NCI-H345 treated with DMSO at 0.1 percent for 48 hours (cell line): ENCODE data around the gene SIM1.

Experiments
- DNase-seq: peaks from one replicate; lab custom pipeline; 2025; ENCODE audit not compliant: unreplicated experiment; lab: John Stamatoyannopoulos, UW

The SIM1 gene

DNA sequence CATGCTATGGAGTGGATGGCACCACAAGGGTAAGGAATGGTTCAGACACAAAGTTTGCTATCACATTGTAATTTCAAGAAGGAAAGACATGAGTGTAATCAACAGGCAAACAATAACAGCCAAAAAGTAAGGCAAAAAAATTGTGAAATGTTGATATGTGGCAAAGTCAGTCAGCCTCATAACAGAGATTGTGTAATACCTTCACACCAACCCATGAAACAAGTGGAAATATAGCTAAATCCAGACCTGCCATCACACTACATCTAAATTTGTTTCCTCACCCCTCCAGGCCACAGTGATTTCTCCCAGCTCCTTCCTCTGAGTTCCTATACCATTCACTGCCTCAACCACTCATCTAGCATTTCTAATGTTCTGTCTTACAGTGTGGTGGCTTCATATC, 37.3 kb downstream of the SIM1 start:
- DNase-seq: no peak

DNA sequence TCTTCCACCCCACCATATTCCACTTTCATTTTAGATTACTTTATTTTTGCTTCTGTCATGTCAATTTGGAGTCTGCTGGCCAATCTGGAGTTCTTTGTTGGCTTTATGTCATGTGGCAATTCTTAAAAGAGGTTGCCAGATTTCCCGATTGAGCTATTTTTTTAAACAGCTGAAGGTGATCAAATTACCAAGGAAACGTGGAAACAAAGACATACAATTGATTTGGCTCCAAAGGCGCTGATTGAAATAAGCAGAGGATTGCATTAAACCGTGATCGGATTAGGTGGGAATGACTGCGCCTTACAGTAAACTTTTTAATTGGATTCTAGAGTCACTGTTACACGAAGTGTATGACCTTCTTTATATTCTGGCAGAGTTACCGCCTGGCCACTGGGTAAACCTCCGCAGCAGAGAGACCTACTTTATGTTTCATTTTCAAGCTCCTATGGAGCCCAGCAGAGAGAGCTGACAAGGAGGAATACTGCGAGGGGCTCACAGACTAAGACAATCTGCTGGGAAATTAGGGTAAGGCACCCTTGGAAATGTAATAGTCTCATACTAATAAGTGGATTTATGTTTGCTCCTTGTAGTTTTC, 37.9 kb downstream of the SIM1 start:
- no peak for DNase-seq

DNA sequence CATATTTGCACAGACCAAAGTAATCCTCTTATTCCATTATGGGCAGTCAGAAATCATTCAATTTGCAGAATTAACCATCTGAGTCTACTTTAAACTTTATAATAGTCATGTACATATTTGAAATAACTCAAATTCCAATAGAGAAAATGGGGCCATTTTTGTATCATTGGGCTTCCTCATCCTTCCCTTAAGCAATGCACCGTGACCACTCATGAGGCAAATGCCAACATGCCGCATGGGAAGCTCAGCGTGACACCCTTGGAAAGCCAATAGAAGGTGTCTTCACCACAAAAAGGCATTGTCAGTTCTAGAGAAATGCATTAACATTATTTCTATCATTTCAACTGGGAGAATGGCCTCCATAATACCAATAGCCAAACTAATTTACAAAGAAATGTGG, 38.5 kb downstream of the SIM1 start:
- no peak for DNase-seq

DNA sequence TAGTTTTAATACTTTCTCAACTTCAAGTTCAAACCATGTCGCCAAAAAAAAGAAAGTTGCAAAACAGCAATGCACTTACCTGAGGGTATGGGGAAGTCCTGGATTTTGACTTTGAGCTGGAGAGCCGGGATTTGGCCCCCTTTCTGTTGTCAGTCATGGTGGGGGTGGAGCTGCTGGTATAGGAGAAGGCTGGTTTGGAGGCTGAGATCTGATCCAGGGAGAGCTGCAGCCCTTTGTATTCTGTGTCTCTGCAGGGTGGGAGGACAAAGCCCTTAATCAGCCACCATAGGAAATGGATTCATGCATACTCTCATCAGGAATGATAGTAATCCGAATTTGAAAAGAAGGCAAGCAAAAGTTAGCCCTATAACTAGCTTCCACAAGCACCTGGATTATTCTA, 44.0 kb downstream of the SIM1 start:
- DNase-seq: no peak

DNA sequence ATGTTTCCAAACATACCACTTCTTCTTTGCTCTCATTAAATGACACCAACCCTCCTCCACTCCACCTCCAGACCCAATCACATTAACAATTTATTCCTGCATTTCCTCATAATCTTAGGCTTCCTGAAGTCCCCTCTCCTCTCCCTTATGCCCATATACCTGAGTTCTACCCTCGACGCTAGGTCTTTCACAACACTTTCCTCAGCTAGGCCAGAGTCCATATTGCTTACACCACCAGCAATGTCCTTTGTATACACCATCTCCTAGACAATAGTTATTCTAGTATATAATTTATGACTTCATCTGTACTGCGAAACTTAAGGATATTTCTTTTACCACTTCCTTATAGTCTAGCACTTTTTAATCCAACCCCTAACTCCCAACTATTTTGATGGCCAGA, 47.7 kb downstream of the SIM1 start:
- DNase-seq: no peak

DNA sequence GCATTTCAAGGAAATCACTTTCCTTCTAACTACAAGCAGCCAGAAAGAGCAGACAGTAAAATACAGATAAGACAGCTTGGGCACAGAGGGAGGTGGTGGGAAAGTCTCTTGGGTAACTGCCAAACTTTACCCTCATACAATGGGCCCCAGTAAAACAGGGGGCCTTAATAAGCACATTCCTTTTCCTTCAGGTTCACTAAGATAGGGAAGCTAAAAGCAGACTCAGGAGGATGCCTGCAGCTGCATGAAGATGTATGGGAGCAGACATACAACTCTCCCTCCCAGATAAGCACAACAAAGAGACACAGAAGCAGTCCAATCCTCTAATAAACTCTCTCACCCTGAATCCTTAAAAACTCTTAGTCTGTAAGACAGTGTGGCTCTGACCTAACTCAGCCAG, 49.0 kb downstream of the SIM1 start:
- no peak for DNase-seq

DNA sequence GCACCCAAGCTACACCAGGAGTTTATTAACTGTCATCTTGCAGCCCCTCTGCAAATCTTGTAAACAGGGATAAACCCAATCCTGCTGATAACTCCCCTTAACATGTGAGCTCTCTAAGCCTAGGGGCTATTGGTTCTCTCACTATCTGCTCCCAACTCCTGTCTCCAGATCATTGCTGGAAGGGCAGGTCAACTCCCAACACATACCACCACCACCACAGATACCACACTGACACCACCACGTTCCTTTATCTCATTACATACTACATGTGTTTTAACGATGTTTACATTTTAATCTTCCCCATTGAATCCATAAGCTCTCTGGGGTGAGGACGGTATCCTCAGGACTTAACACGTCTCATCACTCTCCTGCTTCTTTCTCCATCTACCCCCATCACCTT, 51.8 kb downstream of the SIM1 start:
- no peak for DNase-seq

DNA sequence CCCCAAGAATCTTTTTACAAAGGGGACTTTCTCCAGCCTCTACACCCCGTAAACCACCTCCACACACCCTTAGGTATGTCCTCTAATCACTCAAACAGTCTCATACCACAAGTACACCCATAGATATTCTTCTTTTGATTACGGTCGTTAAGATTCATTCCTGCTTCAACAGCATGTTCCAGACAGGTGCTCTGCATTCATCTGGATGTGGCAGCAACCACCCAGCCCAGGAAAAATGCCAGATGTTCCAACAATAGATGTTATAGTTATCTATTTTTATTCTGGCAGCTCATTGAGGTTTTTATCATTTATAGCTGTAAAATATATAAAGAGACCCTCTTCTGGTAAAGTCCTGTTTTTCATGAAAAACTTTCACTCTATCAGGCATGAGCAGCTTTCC, 60.7 kb downstream of the SIM1 start:
- DNase-seq: no peak

DNA sequence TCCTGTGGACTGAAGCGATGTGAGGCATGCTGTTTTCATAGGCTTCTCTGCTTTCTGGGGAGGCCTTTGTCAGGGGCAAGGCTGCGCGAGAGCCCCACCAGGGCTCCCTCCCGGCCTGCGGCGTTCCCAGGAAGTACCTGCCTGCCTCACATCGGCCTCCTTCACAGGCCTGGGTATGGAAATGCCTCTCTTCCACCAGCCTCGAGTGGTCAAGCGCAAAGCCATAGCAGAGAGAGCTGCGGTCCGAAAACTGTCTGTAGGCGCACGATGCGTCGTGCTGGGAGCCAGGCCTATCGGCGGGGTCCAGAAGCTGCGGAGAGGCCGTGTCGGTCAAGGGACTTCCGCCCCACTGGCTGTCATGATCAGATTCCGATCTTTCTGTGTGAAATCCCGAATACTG, 71.2 kb downstream of the SIM1 start:
- no peak for DNase-seq

DNA sequence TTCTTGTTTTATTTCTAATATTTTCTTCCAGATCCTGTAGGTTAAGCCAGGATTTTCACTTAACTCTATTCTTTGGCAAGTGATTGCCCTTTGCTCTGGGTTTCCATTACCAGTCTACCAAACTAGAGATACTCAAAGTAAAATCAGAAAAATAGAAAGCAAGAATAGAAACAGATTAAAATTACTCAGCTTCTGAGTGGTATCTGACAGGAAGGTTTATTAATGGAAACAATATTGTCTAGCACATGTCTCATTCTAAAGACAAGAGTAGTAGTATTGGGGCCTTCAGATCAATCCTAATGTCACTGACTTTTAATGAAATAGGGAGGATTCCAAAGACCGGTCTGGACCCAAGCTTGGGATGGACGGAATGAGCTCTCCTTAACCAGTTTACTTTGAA, 72.3 kb downstream of the SIM1 start:
- no peak for DNase-seq

DNA sequence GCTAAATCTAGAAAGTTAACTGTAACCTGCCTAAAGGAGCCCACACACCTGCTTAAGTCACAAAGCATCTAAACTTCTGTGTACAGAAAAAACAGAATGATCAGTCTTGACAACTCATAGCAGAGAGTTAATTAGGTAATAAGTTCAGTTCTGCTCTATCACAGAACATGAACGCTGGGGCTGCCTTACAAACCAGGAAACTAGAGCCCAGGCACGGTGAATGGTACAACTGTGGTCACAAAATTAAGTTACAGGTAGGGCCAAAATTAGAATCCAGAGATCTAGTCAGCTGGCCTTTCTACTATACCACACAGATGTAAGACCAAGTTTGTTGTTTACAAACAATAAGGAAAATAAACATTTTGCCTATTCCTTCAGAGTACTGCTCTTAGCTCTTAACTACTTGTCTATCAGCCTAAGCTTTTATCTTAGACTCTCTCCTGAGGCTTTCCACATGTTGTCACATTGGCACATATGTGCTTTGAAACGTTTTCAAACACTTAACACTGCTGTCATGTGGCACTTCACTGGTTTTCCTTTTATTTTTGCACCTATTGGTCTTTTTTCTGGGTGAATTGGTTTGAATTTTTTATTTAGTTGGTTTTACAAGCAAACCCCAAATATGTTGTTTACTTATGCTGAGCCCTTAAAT, 75.7 kb downstream of the SIM1 start:
- no peak for DNase-seq

DNA sequence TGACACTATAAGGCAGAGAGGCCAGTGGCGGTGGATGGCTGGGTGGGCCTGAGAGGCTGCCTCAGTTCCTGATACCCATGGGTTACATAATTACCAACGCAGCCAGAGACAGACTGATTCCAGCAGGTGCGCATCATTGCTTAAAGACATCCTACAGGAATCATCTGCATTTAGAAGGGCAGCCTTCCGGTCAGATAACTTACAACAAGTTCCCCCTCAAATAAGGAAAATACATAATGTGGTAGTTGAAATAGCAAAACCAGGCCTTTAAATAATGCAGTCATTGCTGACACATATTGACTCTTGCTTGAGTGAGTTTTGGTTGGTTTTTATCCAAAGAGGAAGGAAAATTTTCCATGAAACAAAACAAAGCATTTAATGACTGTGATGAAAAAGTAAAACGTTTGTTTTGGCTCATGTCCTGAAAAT, 81.9 kb downstream of the SIM1 start:
- DNase-seq: no peak

DNA sequence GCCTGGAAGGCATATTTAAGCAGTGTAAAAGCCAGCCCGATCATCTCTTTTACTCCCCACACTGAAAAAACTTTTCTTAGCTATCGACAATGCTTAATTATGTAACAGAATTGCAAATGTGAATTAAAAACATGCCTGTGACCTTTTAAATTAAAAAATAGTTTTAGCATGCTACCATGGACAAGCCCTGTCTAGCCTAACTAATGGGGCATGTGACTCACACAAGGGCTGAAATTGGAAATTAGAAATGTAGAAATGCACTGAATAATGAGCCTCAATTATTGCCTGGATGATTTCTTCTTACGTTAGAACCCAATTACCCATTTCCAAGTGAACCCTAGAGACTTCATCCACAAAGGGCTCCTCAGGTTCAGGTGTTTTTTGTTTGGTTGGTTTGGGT, 82.7 kb downstream of the SIM1 start:
- DNase-seq: no peak

DNA sequence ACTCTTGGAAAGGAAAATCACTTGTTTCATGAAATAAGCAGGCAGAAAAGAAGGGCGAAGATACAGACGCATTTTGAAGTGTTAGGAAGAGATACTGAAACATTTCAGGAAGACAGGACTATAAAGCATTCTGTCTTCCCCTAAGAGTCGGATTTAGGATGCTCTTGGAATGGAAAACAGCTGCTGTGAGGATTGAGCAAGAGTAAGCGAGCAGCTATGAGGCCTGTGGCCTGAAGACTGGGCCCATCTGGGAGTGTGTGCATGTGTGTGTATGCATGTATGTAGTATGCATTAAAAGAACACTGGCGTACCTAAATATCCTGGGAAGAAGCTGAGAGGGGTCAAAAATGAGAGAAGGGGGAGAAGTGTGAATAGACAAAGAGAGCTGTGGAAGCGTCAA, 83.6 kb downstream of the SIM1 start:
- no peak for DNase-seq

DNA sequence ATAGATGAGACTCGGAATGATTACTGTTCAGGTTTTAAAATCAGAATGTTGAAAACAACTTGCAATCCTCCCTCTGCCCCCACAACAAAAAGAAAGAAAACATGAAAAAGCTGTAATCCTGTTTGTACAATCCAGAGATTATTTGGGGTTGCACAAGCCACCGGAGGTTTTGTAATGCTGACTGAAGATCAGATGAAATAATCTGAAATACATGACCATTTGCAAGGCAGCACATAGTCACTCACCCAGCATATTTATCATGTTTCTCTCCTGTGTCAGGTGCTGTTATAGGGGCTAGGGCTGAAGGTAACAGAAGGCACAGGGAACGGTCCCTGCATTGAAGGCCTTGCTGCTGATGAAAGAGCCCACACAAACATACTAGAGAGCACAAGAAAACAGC, 85.3 kb downstream of the SIM1 start:
- DNase-seq: no peak

DNA sequence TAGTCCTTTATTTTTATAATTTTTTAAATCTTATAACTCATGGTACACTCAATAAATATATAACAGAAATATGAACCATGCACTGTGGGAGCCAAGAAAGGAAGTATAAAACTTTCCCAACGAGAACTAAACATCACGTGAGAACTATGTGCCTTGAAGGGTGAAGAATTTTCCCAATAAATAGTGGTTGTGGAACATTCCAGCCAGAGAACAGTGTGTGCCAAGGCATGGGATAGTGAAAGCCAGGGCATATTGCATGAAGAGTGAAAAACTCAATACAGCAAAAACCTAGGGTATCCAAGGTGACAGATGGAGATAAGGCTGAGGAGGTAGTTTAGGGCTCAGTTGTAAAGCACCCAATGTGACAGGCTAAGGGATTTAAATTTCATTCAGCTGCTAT, 86.1 kb downstream of the SIM1 start:
- DNase-seq: no peak

DNA sequence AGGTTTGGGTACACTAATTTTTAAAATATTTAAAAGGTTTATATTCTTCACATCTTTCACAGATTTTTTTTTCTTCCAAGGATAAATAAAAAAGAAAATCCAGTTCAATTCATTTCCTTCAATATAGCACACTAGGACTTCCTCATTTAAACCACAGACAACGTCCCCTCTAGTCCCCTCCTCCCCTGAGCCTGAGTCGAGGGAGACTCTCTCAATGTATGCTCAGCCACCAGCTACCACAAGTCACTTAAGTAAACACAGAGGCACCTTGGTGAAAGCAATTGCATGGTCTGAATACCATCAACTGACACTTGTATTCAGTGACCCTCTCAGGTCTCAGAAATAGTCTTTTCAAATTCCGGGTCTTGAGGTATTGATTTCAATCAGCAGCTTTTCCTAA, 88.6 kb downstream of the SIM1 start:
- no peak for DNase-seq

DNA sequence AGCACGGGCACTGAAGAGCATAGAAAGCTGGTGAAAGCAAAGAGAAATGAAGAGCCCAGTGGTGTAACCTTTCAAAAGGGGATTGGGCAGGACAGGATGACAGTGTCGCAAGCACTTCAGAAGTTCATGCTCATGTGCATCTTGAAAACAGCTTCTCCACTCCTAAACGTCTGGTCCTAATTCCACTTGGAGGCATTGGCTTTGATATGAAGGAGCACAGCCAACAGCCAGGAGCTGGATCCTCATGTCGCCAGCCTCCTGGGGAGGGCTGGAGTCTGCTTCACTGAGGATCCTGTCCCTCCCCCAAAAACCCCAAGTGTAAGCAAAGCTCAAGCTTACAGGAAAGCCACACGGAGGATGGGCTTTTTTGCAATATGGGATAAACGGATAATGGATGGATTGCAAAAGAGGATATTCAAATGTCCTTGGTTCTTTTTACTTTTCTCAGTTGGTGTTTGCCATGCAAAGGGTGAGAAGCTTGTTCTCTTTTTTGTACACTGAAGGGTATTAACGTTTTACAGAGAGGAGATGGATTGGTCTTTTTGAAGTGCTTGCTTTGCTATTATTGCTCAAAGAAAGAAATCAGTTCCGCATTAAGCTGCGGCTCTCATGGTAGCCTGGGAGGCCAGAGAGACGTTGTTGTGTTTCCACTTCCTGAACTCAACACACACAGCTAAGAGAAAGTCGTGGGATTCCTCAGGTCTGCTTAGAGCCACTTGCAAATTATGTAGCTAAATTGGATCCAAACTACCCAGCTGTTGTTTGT, 92.2 kb downstream of the SIM1 start:
- DNase-seq: no peak

DNA sequence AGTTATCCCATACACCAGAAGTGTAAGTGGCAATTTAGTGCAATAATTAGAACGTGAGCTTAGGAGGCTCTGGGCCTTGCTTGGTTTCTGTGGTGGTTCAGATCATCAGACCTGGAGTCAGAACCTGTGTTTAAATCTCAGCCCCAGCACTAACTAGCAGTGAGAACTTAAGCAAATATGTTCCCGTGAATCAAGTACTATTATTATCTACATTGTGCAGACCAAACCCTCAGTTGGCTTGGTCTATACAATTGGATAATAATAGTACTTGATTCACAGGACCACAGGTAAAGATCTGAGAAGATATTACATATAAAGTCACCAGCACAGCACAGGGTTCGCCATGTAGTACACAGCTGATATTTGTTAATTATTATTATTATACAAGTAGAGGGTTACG, 93.1 kb downstream of the SIM1 start:
- no peak for DNase-seq

DNA sequence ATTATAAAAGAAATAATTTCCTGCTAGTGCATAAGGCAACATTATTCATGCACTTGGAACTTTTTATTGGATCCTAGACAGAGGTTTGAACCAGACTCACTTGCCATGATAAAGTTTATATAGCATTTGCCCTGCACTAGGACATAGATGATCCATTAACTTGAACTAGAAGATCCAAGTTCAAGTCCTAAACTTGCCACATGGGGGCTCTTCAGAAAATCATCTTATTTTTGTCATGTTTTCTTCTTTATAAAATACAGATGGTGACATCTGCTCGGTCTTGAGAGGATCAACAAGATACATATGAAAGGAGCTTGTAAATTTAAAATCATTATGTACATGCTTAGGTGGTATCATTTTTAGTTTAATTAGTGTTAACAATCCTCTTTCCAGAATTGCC, 94.5 kb downstream of the SIM1 start:
- DNase-seq: no peak

DNA sequence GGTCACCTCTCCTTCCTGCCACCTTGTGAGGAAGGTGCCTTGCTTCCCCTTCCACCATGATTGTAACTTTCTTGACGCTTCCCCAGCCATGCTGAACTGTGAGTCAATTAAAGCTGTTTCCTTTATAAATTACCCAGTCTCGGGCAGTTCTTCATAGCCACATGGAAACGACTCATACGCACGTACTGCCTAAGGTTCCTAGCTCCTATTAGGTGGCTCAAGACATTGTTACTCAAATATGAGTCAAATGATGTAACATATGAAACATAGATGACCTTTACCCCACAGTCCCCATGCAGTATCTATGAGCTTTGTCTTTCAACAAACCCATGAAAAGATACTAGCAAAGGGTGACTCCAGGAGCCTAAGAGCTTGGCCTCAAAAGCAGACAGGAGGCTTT, 98.3 kb downstream of the SIM1 start:
- no peak for DNase-seq

DNA sequence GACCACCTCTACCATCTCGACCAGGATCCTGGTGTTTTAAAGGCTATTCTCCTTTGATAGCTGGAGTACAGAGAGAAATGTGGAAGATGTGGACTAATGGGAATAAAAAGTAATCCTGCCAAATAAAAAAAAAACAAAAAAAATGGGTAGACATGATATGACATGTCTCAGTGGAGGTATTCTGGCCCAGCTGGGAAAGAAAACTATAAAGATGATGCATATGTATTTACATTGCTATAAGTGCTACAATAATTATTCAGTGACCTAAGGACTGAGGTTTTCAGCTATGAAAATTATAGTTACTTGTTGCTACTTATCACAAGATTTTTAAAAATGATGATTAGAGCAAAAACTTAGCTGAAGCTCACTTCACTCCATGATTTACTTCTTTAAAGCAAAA, 101.1 kb downstream of the SIM1 start:
- DNase-seq: no peak
